Esophagus muscularis mucosa (tissue), 3 donors: ENCODE data around the gene ZBTB7C.

Source experiments
- POLR2A ChIP-seq: fragments of 450-650 bp; IDR thresholded peaks from one replicate; pipeline ENCODE4 v1.6.1; 2017; ENCODE audit warnings: antibody characterized with exemption, moderate library complexity, mild to moderate bottlenecking, low read depth
- POLR2AphosphoS5 ChIP-seq, 2 donors: sonication (generic); formaldehyde crosslinking; IDR thresholded peaks; one replicate each; pipeline ENCODE4 v1.6.1; 2017; ENCODE audit warnings: antibody characterized with exemption in 2 of 2
- TF ChIP-seq, protein P1 (sequence below), 3 experiments: fragments of 200-600 bp in 2 of 3; fragments of 450-650 bp in 1 of 3; sonication (generic) in 2 of 3; IDR thresholded peaks; one replicate each; pipeline ENCODE4 v1.5.1; 2017 to 2019; ENCODE audit warnings: antibody characterized with exemption in 3 of 3, mild to moderate bottlenecking in 2 of 3, moderate library complexity in 1 of 3

DNA sequence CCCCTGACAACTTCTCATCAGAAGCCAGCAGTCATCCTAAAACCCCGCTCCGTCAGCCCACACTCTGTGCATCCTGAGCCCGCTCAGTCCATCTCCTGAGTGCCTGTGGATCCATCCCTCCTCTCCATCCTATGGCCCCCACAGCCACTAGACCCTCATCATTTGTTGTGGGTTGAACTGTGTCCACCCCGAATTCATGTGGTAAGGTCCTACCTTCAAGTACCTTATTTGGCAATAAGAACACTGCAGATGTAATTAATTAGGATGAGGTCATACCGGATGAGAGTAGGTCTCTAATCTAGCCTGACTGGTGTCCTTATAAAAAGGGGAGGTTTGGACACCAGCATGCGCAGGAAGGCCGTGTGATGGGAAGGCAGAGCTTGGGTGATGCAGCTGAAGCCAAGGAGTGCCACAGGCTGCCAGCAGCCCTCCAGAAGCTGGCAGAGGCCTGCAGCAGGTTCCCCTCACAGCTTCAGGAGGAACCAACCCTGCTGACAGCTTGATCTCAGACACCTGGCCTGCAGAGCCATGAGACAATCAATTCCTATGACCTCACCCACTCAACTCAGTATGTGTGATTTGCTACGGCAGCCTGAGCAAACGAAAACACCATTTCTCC lies 192.4 kb downstream of the ZBTB7C start:
- TF ChIP-seq, protein P1, sequence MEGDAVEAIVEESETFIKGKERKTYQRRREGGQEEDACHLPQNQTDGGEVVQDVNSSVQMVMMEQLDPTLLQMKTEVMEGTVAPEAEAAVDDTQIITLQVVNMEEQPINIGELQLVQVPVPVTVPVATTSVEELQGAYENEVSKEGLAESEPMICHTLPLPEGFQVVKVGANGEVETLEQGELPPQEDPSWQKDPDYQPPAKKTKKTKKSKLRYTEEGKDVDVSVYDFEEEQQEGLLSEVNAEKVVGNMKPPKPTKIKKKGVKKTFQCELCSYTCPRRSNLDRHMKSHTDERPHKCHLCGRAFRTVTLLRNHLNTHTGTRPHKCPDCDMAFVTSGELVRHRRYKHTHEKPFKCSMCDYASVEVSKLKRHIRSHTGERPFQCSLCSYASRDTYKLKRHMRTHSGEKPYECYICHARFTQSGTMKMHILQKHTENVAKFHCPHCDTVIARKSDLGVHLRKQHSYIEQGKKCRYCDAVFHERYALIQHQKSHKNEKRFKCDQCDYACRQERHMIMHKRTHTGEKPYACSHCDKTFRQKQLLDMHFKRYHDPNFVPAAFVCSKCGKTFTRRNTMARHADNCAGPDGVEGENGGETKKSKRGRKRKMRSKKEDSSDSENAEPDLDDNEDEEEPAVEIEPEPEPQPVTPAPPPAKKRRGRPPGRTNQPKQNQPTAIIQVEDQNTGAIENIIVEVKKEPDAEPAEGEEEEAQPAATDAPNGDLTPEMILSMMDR (IDR thresholded peaks at IDR 0.05), result no peak
- TF ChIP-seq POLR2AphosphoS5 (IDR thresholded peaks at IDR 0.05), result no peak
- TF ChIP-seq POLR2A, result no peak
